Upper lobe of left lung (tissue), 4 donors: Measurements from ENCODE around the gene TARM1.

Experiments used
- EP300 ChIP-seq, 4 donors: sonication (generic); formaldehyde crosslinking; IDR thresholded peaks; one replicate each; pipeline ENCODE4 v1.5.1; 2017; ENCODE audit warnings: antibody characterized with exemption in 4 of 4, control low read depth in 2 of 4
- POLR2A ChIP-seq, 4 donors: fragments of 450-650 bp; IDR thresholded peaks; one replicate each; pipeline ENCODE4 v1.5.1; 2016 to 2017; ENCODE audit warnings: antibody characterized with exemption in 4 of 4, mild to moderate bottlenecking in 2 of 4

GRCh38 chr19:54047616-54048015 is 33.5 kb downstream of the TARM1 start:
- TF ChIP-seq POLR2A (IDR thresholded peaks at IDR 0.05) (no peak), EP300 (IDR thresholded peaks at IDR 0.05) (peak in 1 of 4 donors; percentile 9)
